Activated naive CD8-positive, alpha-beta T cell treated with anti-CD3 and anti-CD28 coated beads for 36 hours (primary cell): ENCODE data around the gene TNFRSF8. TPM values are rescaled to one million over a fixed set of nuclear protein-coding genes. Genes with fewer than 3 reads are reported as not detected.

Experiments used
- DNase-seq: peaks from one replicate; pipeline ENCODE4 v3.0.0; 2021
- H3K27ac Mint-ChIP-seq: one replicate; pipeline ENCODE4 v1.8.0; 2022; ENCODE audit warnings: mild to moderate bottlenecking, moderate library complexity, mixed read lengths
- H3K27me3 Mint-ChIP-seq: one replicate; pipeline ENCODE4 v1.8.0; 2022; ENCODE audit warnings: mild to moderate bottlenecking, mixed read lengths
- H3K36me3 Mint-ChIP-seq: one replicate; pipeline ENCODE4 v1.8.0; 2021; ENCODE audit warnings: mild to moderate bottlenecking, mixed read lengths
- H3K4me1 Mint-ChIP-seq: one replicate; pipeline ENCODE4 v1.8.0; 2021; ENCODE audit warnings: mixed read lengths
- H3K4me3 Mint-ChIP-seq: one replicate; pipeline ENCODE4 v1.8.0; 2022; ENCODE audit warnings: mild to moderate bottlenecking, moderate library complexity, mixed read lengths
- H3K9me3 Mint-ChIP-seq: one replicate; pipeline ENCODE4 v1.8.0; 2022; ENCODE audit warnings: mixed read lengths
- total RNA-seq, 2 experiments: library from RNA; stranded (reverse); gene quantifications; one replicate each; pipeline ENCODE4 v1.2.3, GENCODE V29; 2021

Gene TNFRSF8
- total RNA-seq, 2 experiments from 2014 or later = 1.9 to 2.6 TPM

GRCh38 chr1:12166834-12167492, 103.9 kb downstream of the TNFRSF8 start, which contains the start of gene TNFRSF1B:
TSS of gene TNFRSF1B (plus strand) at chr1:12166991. CDS start at chr1:12167092, 101 bp downstream.
- DNase-seq = peak; percentile 86
- H3K27me3 Mint-ChIP-seq = no peaks in the 10 kb centered on the region
- peak within 1 kb of the TSS; percentile 100 for H3K27ac Mint-ChIP-seq
- peaks cover 4% of the 10 kb centered on the region for H3K9me3 Mint-ChIP-seq
- peak within 1 kb of the TSS; percentile 100 for H3K4me3 Mint-ChIP-seq
- peaks cover 40% of the 10 kb centered on the region for H3K36me3 Mint-ChIP-seq
- peaks cover 63% of the 10 kb centered on the region for H3K4me1 Mint-ChIP-seq

- Mint-ChIP-seq H3K36me3 (peaks cover 44% of the 10 kb centered on the region), H3K27ac (peak overlapping the region; percentile 100), H3K4me1 (peaks cover 63% of the 10 kb centered on the region), H3K4me3 (peak overlapping the region; percentile 100), H3K27me3 (no peaks in the 10 kb centered on the region), H3K9me3 (peaks cover 4% of the 10 kb centered on the region)
- peak; percentile 45 for DNase-seq
Measured at GRCh38 chr1:12167493-12168429, 104.7 kb downstream of the TNFRSF8 start.

GRCh38 chr1:12168451-12169160, 105.5 kb downstream of the TNFRSF8 start:
- Mint-ChIP-seq H3K27me3 (no peaks in the 10 kb centered on the region), H3K36me3 (peaks cover 45% of the 10 kb centered on the region), H3K9me3 (peaks cover 4% of the 10 kb centered on the region), H3K4me1 (peaks cover 63% of the 10 kb centered on the region), H3K27ac (peak overlapping the region; percentile 100), H3K4me3 (peak overlapping the region; percentile 100)
- no peak for DNase-seq

- no peak for DNase-seq
- H3K4me3 Mint-ChIP-seq = peak overlapping the region; percentile 100
- H3K27me3 Mint-ChIP-seq = no peaks in the 10 kb centered on the region
- H3K9me3 Mint-ChIP-seq = peaks cover 4% of the 10 kb centered on the region
- H3K36me3 Mint-ChIP-seq = peaks cover 47% of the 10 kb centered on the region
- peak overlapping the region; percentile 43 for H3K27ac Mint-ChIP-seq
- H3K4me1 Mint-ChIP-seq = peaks cover 66% of the 10 kb centered on the region
Measured at GRCh38 chr1:12169442-12170135, 106.5 kb downstream of the TNFRSF8 start.

- no peak for DNase-seq
- H3K4me1 Mint-ChIP-seq = peaks cover 72% of the 10 kb centered on the region
- peaks cover 4% of the 10 kb centered on the region for H3K9me3 Mint-ChIP-seq
- peak overlapping the region; percentile 100 for H3K4me3 Mint-ChIP-seq
- H3K27ac Mint-ChIP-seq = peak overlapping the region; percentile 60
- no peaks in the 10 kb centered on the region for H3K27me3 Mint-ChIP-seq
- H3K36me3 Mint-ChIP-seq = peaks cover 51% of the 10 kb centered on the region
Measured at GRCh38 chr1:12170263-12170671, 107.2 kb downstream of the TNFRSF8 start.

- peak overlapping the region; percentile 33 for H3K4me3 Mint-ChIP-seq
- peak overlapping the region; percentile 96 for H3K27ac Mint-ChIP-seq
- peaks cover 79% of the 10 kb centered on the region for H3K4me1 Mint-ChIP-seq
- peaks cover 4% of the 10 kb centered on the region for H3K9me3 Mint-ChIP-seq
- peaks cover 61% of the 10 kb centered on the region for H3K36me3 Mint-ChIP-seq
- no peak for DNase-seq
- H3K27me3 Mint-ChIP-seq = no peaks in the 10 kb centered on the region
Measured at GRCh38 chr1:12171206-12172041, 108.3 kb downstream of the TNFRSF8 start.

GRCh38 chr1:12172042-12172851, 109.1 kb downstream of the TNFRSF8 start:
- Mint-ChIP-seq H3K27me3 (no peaks in the 10 kb centered on the region), H3K4me3 (peak overlapping the region; percentile 33), H3K4me1 (peaks cover 82% of the 10 kb centered on the region), H3K27ac (peak overlapping the region; percentile 96), H3K36me3 (peaks cover 67% of the 10 kb centered on the region), H3K9me3 (peaks cover 4% of the 10 kb centered on the region)
- no peak for DNase-seq

GRCh38 chr1:12173041-12173509, 110.0 kb downstream of the TNFRSF8 start:
- Mint-ChIP-seq H3K27ac (peak overlapping the region; percentile 96), H3K9me3 (peaks cover 4% of the 10 kb centered on the region), H3K4me1 (peaks cover 86% of the 10 kb centered on the region), H3K27me3 (no peaks in the 10 kb centered on the region), H3K36me3 (peaks cover 65% of the 10 kb centered on the region), H3K4me3 (peak overlapping the region; percentile 74)
- no peak for DNase-seq

- Mint-ChIP-seq H3K9me3 (peaks cover 4% of the 10 kb centered on the region), H3K36me3 (peaks cover 65% of the 10 kb centered on the region), H3K27ac (peak overlapping the region; percentile 96), H3K4me1 (peaks cover 88% of the 10 kb centered on the region), H3K4me3 (peak overlapping the region; percentile 74), H3K27me3 (no peaks in the 10 kb centered on the region)
- DNase-seq = peak; percentile 87
Measured at GRCh38 chr1:12173631-12174121, 110.6 kb downstream of the TNFRSF8 start.

GRCh38 chr1:12174924-12175810, 112.1 kb downstream of the TNFRSF8 start:
- Mint-ChIP-seq H3K36me3 (peaks cover 64% of the 10 kb centered on the region), H3K27me3 (no peaks in the 10 kb centered on the region), H3K27ac (peak overlapping the region; percentile 96), H3K9me3 (peaks cover 4% of the 10 kb centered on the region), H3K4me1 (peaks cover 88% of the 10 kb centered on the region), H3K4me3 (peak overlapping the region; percentile 74)
- DNase-seq = no peak

- no peak for DNase-seq
- peak overlapping the region; percentile 93 for H3K27ac Mint-ChIP-seq
- peak overlapping the region; percentile 40 for H3K4me3 Mint-ChIP-seq
- H3K9me3 Mint-ChIP-seq = peaks cover under 1% of the 10 kb centered on the region
- H3K36me3 Mint-ChIP-seq = peaks cover 56% of the 10 kb centered on the region
- H3K4me1 Mint-ChIP-seq = peaks cover 85% of the 10 kb centered on the region
- no peaks in the 10 kb centered on the region for H3K27me3 Mint-ChIP-seq
Measured at GRCh38 chr1:12176298-12177118, 113.4 kb downstream of the TNFRSF8 start.
